Adrenal gland (tissue), 12 donors: Measurements from ENCODE around the gene IBA57. TPM values are rescaled to one million over a fixed set of nuclear protein-coding genes. Genes with fewer than 3 reads are reported as not detected.
A peak's percentile ranks its signal among the peaks of the same experiment; 100 is the strongest.

Source experiments
- DNase-seq, 7 donors: peaks; one replicate each; pipeline ENCODE4 v3.0.0-alpha.2; 2019 to 2020
- H3K27ac ChIP-seq, 5 donors: fragments of 200-600 bp; sonication (generic) in 4 of 5; 1 replicate in 3 of 5; 2 replicates in 2 of 5; pipeline versions ENCODE4 v1.5.1 to v1.8.0; 2016 to 2020; ENCODE audit warnings: mild to moderate bottlenecking in 1 of 5
- H3K27me3 ChIP-seq: fragments of 200-600 bp; 2 replicates; pipeline ENCODE4 v1.8.0; 2021
- H3K36me3 ChIP-seq, 2 donors: fragments of 200-600 bp; replicated peaks in 1 of 2; 1 replicate in 1 of 2; 2 replicates in 1 of 2; pipeline versions ENCODE4 v1.5.1 to v1.8.0; 2018 to 2022
- H3K4me1 ChIP-seq, 2 donors: fragments of 200-600 bp; replicated peaks in 1 of 2; 1 replicate in 1 of 2; 2 replicates in 1 of 2; pipeline versions ENCODE4 v1.5.1 to v1.8.0; 2018 to 2021
- H3K4me3 ChIP-seq, 4 donors: fragments of 200-600 bp; sonication (generic) in 3 of 4; one replicate each; pipeline ENCODE4 v1.5.1; 2016 to 2018
- H3K9me3 ChIP-seq, 3 donors: fragments of 200-600 bp; sonication (generic) in 1 of 3; replicated peaks in 1 of 3; 1 replicate in 2 of 3; 2 replicates in 1 of 3; pipeline versions ENCODE4 v1.5.1 to v1.8.0; 2016 to 2021
- POLR2A ChIP-seq, 2 donors: fragments of 450-650 bp; IDR thresholded peaks; one replicate each; pipeline ENCODE4 v1.6.1; 2017; ENCODE audit warnings: antibody characterized with exemption in 2 of 2, mild to moderate bottlenecking in 2 of 2, moderate library complexity in 1 of 2
- WGBS, 4 donors: extraction: QIAGEN DNeasy Blood & Tissue Kit in 2 of 4; methylation state at CpG; one replicate each; pipeline versions ENCODE4 v1.1.5 to v1.1.7; 2013 to 2017; 5-methylcytosine and 5-hydroxymethylcytosine counted together
- intact Hi-C, 2 donors: fragments of 100-400 bp; cut with DNase I; formaldehyde crosslinking; loops; one replicate each; pipeline versions ENCODE4 v1.14.1 to v1.15.0; 2022 to 2023
- polyA plus RNA-seq, 3 donors: library from polyadenylated mRNA; stranded (reverse); fragments of 200-250 nt in 2 of 3; fragments of 350-450 nt in 1 of 3; fragmentation: Illumina TruSeq in 1 of 3; extraction: RNeasy Lipid Tissue Mini Kit (QIAGEN cat#74804) in 1 of 3; gene quantifications; one replicate each; pipeline ENCODE4 v1.2.3, GENCODE V29; 2013 to 2014
- total RNA-seq, 9 donors: library from RNA; depleted of rRNA in 4 of 9; stranded (reverse); fragments of >200 nt in 4 of 9; fragments of 120-200 nt in 1 of 9; fragmentation: NEBNext Ultra II Directional in 1 of 9; extraction: Animal tissue kit (Norgen Biotek cat#: 25700) in 1 of 9; gene quantifications; one replicate each; pipeline versions ENCODE4 v1.1.0 to v1.2.4, GENCODE V29; 2013 to 2023
- TF ChIP-seq, protein P1 (sequence below), 6 experiments: fragments of 450-650 bp in 4 of 6; fragments of 200-600 bp in 2 of 6; sonication (generic) in 1 of 6; IDR thresholded peaks; 1 replicate in 5 of 6; 2 replicates in 1 of 6; pipeline versions ENCODE4 v1.5.1 to v1.8.0; 2016 to 2021; ENCODE audit warnings: antibody characterized with exemption in 6 of 6, mild to moderate bottlenecking in 2 of 6, moderate library complexity in 1 of 6
- donor health status: healthy with polysubstance abuse.
- donor health status: Bipolar disorder and iron deficiency.
- donor health status: DM: yes; HTN: yes; CAD: no.
- donor health status: DM: no; HTN: no; CAD: no.
- donor health status: DM: no; HTN: no; CAD: no.
- donor health status: DM: yes; HTN: yes; CAD: no.

IBA57 gene
- total and polyA plus RNA-seq, 12 donors: 1.4 to 40.6 (median 13.0) TPM

DNA sequence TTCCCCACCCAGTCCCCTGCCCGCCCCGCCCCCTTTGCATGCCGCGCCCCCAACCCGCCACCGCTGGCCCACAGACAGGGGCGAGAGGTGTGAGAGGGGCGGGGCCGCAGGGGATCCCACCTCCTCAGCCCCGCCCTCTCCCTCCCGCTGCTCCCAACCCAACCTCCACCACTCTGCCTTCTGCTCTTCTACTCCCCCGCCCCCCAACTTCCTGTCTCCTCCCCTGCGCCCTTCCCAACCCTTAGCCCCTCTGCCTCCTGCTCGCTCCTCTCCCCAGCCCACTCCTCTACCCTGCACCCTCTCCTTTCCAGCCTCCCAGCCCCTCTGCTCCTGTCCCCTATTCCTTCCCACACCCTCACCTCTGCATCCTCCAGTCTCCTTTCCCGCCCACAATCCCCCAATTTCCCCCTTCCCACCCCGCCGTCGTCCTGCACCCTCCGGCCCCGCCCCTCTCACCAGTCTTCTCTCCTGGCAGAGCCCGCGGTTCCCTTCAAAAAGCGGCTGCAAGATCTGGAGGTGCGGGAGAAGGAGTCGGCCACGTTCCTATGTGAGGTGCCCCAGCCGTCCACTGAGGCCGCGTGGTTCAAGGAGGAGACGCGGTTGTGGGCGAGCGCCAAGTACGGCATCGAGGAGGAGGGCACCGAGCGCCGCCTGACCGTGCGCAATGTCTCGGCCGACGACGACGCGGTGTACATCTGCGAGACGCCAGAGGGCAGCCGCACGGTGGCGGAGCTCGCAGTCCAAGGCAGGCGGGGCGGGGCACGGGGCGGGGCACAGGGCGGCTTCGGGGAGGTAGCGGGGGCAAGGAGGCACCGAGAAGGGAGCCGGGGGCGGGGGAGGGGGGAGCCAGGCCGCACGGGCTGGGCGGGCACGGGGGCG, 47.6 kb downstream of the IBA57 start:
- 0 to 2% (median 1%) methylated on average over 9 to 67 of the region's 67 CpGs for WGBS, 4 donors
- peak overlapping the region in 1 of 5 donors; percentile 49 for H3K27ac ChIP-seq
- intact Hi-C loops: no loop called here

DNA sequence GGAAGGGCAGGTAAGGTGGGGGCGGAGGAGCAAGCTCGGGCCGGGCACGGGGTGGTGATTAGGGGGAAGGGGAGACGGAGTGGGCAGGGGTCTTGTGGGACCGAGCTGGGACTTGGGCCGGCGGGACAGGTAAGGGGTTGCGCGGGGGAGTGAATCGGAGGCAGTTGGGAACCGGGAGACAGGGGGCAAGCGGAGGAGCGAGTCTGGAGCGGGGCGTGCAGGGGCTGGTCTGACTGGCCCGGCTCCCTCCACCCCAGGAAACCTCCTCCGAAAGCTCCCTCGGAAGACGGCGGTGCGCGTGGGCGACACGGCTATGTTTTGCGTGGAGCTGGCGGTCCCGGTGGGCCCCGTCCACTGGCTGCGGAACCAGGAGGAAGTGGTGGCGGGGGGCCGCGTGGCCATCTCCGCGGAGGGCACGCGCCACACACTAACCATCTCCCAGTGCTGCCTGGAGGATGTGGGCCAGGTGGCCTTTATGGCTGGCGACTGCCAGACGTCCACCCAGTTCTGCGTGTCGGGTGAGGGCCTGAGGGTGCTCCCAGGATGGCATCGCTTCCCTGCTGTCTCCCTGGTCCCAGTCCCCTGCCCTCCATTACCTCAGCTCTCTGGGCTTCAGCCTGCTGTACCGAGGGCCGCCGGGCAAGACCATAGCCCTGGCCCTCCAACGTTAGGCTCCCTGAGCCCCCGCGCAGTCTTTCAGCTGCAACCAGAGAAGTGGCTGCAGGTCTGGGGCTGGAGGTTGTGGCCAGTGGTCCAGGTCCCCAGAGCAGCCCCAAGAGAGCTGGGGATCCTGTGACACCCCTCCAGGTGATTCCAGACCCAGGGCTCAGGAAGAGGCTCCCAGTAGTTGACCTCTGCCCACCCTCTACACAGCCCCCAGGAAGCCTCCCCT, 48.6 kb downstream of the IBA57 start:
- intact Hi-C loops: no loop called here
- Histone ChIP-seq H3K9me3 (no peaks in the 10 kb centered on the region), H3K4me3 (peak overlapping the region in 2 of 4 donors; percentile 32 to 68), H3K27ac (no peak overlapping the region), H3K36me3 (no peaks in the 10 kb centered on the region), H3K4me1 (peaks cover 5% of the 10 kb centered on the region in 2 donors), H3K27me3 (peaks cover 11% of the 10 kb centered on the region)
- DNase-seq: peak in 1 of 7 donors; percentile 49
- TF ChIP-seq, protein P1, sequence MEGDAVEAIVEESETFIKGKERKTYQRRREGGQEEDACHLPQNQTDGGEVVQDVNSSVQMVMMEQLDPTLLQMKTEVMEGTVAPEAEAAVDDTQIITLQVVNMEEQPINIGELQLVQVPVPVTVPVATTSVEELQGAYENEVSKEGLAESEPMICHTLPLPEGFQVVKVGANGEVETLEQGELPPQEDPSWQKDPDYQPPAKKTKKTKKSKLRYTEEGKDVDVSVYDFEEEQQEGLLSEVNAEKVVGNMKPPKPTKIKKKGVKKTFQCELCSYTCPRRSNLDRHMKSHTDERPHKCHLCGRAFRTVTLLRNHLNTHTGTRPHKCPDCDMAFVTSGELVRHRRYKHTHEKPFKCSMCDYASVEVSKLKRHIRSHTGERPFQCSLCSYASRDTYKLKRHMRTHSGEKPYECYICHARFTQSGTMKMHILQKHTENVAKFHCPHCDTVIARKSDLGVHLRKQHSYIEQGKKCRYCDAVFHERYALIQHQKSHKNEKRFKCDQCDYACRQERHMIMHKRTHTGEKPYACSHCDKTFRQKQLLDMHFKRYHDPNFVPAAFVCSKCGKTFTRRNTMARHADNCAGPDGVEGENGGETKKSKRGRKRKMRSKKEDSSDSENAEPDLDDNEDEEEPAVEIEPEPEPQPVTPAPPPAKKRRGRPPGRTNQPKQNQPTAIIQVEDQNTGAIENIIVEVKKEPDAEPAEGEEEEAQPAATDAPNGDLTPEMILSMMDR (IDR thresholded peaks at IDR 0.05): no peak
- TF ChIP-seq POLR2A (IDR thresholded peaks at IDR 0.05): no peak
- 26 to 52% (median 37%) methylated on average over 24 to 48 of the region's 48 CpGs for WGBS, 4 donors

More for the DNA sequence above, 47.6 kb downstream of the IBA57 start:
- TF ChIP-seq POLR2A (IDR thresholded peaks at IDR 0.05): no peak
- TF ChIP-seq, protein P1 (IDR thresholded peaks at IDR 0.05): peak; percentile 37 to 65 (median 48)
- Histone ChIP-seq H3K36me3 (no peaks in the 10 kb centered on the region), H3K9me3 (no peaks in the 10 kb centered on the region), H3K27me3 (peaks cover 11% of the 10 kb centered on the region), H3K4me3 (peak overlapping the region in 2 of 4 donors; percentile 32 to 68), H3K4me1 (peaks cover 5% of the 10 kb centered on the region in 2 donors)
- DNase-seq: peak; percentile 78 to 90 (median 85)

DNA sequence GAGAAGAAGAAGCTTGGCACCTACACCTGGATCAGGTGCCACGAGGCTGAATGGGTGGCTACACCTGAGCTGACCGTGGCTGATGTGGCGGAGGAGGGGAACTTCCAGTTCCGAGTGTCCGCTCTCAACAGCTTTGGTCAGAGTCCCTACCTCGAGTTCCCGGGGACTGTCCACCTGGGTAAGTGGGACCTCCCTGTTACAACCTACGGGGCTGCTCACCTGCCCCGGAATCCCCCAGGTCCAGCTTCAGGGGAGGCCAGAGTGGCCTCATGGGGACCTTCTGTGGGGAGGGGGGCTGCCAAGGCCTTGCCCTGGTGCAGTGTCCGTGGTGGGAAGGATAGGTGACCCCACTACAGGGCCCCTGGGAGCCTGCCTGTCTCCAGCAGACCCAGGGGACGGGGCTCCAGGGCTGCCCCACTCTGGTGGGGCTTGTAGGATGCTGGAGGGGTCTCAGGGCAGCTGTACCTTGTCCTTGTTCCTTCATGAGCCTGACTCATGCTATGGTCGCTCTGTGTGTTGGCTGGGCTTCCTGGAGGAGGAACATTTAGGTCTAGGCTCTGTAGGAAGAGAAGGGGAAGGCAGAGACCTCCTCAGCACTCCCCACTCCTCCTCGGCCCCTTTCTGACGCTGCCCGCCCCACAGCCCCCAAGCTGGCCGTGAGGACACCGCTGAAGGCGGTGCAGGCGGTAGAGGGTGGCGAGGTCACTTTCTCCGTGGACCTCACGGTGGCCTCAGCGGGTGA, 49.5 kb downstream of the IBA57 start:
- H3K27me3 ChIP-seq: peaks cover 11% of the 10 kb centered on the region
- no peak overlapping the region for H3K4me3 ChIP-seq
- 82 to 94% (median 94%) methylated on average over 12 to 23 of the region's 23 CpGs for WGBS, 4 donors
- no peak overlapping the region for H3K27ac ChIP-seq
- TF ChIP-seq POLR2A (IDR thresholded peaks at IDR 0.05): no peak
- TF ChIP-seq, protein P1 (IDR thresholded peaks at IDR 0.05): no peak
- intact Hi-C loops: no loop called here
- peak in 1 of 7 donors; percentile 33 for DNase-seq
- no peaks in the 10 kb centered on the region for H3K36me3 ChIP-seq
- H3K9me3 ChIP-seq: no peaks in the 10 kb centered on the region
- H3K4me1 ChIP-seq: peaks cover 5% of the 10 kb centered on the region in 2 donors
